ENCODE results near the gene AATF. TPM values are rescaled to one million over a fixed set of nuclear protein-coding genes. Genes with fewer than 3 reads are reported as not detected.

AATF gene
- total RNA-seq, 6 experiments from 2014 or later, result 13.2 to 19.5 (median 16.7) TPM

DNA sequence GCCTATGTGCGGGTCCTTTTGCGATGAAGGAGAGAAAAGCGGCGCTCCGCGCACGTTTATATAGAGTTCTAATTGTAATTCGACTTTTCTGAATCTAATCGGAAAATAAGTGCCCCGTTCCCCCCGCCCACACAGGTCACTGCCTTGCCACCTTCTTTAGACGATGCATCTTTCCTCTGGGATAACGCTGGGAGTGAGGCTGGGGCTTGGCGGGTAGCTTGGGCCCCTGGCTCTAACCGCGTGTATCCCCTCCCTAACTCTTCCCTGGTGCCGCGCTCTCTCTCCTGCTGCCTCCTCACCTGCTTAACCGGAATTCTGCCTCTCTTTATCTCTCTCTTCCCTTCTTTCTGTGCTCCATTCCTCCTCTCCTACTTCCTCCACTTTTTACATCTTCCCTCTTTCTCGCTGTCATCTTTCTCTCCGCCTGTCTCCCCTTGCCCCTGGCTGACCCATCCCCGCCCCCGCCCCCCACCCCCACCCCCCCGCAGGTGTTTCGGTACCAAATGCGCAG, 8.9 kb upstream of the AATF start:
- Histone ChIP-seq H3K36me3 (no peaks in the 10 kb centered on the region), H3K4me3 (no peak overlapping the region), H3K9me3 (no peaks in the 10 kb centered on the region), H3K27ac (no peak overlapping the region), H3K27me3 (peaks cover 45 to 92% of the 10 kb centered on the region in 2 donors), H3K4me1 (peaks cover 0 to 39% (median 8%) of the 10 kb centered on the region in 4 donors)
- 5% methylated on average over 24 of the region's 26 CpGs for WGBS (ENCODE audit: insufficient coverage, low coverage, low lambda C conversion rate, missing lambda C conversion rate)
- no peak for DNase-seq
- TF ChIP-seq CTCF (IDR thresholded peaks at IDR 0.05) (no peak), POLR2A (IDR thresholded peaks at IDR 0.05) (no peak)
- ATAC-seq, result no peak
- intact Hi-C loops (cut with DNase I), result loop anchor here (10.0 kb wide), 1 partner anchor 105 kb away; no protein-coding TSS in a partner anchor

- intact Hi-C loops (cut with DNase I), result loop anchor here (10.0 kb wide), 1 partner anchor 104 kb away; no protein-coding TSS in a partner anchor
Observed at GRCh38 chr17:36940313-36941264, 8.2 kb upstream of the AATF start.

DNA sequence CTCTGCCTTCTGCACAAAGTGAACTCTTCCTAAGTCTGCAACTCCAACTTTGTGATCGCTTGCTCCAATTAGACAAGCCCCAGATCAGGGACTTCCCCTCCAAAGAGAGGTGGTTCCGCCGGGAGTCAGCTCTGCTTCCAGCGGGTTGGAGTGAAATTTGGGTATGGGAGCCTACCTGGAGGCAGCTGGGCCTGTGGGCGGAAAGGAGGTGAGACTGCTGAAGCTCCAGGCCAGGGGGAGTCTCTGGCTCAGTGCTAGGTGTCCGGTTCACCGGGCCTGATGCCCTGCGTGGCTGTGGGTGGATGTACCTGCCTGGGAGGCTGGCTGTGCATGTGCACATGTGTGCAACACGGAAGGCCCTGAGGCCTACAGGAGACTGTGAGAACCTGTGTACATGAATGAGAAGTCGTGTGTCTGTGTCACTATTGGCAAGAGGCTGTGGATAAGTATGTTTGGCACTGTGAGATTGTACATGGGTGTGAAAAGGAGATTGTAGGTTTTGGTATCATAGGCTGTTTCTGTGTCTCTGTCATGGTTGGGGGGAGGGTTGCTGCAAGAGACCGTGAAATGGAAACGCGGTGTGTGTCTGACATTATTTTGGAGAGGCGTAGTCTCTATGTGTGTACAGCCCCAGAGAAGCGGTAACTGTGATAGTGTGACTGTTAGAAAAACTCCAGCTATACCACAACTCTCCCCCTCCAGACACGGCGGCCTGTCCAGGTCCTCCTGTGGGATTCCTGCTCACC, 7.3 kb upstream of the AATF start:
- H3K4me1 ChIP-seq, result peaks cover 0 to 25% (median 8%) of the 10 kb centered on the region in 4 donors
- H3K27ac ChIP-seq, result no peak overlapping the region
- no peaks in the 10 kb centered on the region for H3K9me3 ChIP-seq
- H3K4me3 ChIP-seq, result no peak overlapping the region
- H3K27me3 ChIP-seq, result peaks cover 50 to 93% of the 10 kb centered on the region in 2 donors
- ATAC-seq (no peak), DNase-seq (no peak)
- no peaks in the 10 kb centered on the region for H3K36me3 ChIP-seq
- 34% methylated on average over 16 of the region's 17 CpGs for WGBS (ENCODE audit: insufficient coverage, low coverage, low lambda C conversion rate, missing lambda C conversion rate)
- intact Hi-C loops (cut with DNase I), result loop anchor here (10.0 kb wide), 1 partner anchor 103 kb away; no protein-coding TSS in a partner anchor
- TF ChIP-seq POLR2A (IDR thresholded peaks at IDR 0.05) (no peak), CTCF (IDR thresholded peaks at IDR 0.05) (no peak)

More at GRCh38 chr17:36940313-36941264, 8.2 kb upstream of the AATF start:
- peaks cover 0 to 32% (median 8%) of the 10 kb centered on the region in 4 donors for H3K4me1 ChIP-seq
- TF ChIP-seq POLR2A (IDR thresholded peaks at IDR 0.05), result no peak
- no peak for TF ChIP-seq CTCF (IDR thresholded peaks at IDR 0.05)
- H3K27me3 ChIP-seq, result peaks cover 42 to 93% of the 10 kb centered on the region in 2 donors
- 9% methylated on average over 12 of the region's 52 CpGs for WGBS (ENCODE audit: insufficient coverage, low coverage, low lambda C conversion rate, missing lambda C conversion rate)
- DNase-seq (no peak), ATAC-seq (no peak)
- H3K9me3 ChIP-seq, result no peaks in the 10 kb centered on the region
- H3K27ac ChIP-seq, result no peak overlapping the region
- no peaks in the 10 kb centered on the region for H3K36me3 ChIP-seq
- H3K4me3 ChIP-seq, result no peak overlapping the region

- 16% methylated on average over 10 of the region's 57 CpGs for WGBS (ENCODE audit: insufficient coverage, low coverage, low lambda C conversion rate, missing lambda C conversion rate)
Observed at GRCh38 chr17:36942019-36942599, 6.6 kb upstream of the AATF start.

More at GRCh38 chr17:36942019-36942599, 6.6 kb upstream of the AATF start:
- Histone ChIP-seq H3K9me3 (no peaks in the 10 kb centered on the region), H3K27me3 (peaks cover 48 to 91% of the 10 kb centered on the region in 2 donors), H3K4me3 (no peak overlapping the region), H3K4me1 (peaks cover 0 to 18% (median 8%) of the 10 kb centered on the region in 4 donors), H3K36me3 (no peaks in the 10 kb centered on the region), H3K27ac (no peak overlapping the region)
- intact Hi-C loops (cut with DNase I), result loop anchor here (10.0 kb wide), 1 partner anchor 103 kb away; no protein-coding TSS in a partner anchor
- DNase-seq (no peak), ATAC-seq (no peak)
- no peak for TF ChIP-seq POLR2A (IDR thresholded peaks at IDR 0.05)
- no peak for TF ChIP-seq CTCF (IDR thresholded peaks at IDR 0.05)
